EH (cell line): ENCODE results near the gene CD5L.

ENCODE experiments used
- DNase-seq: peaks from one replicate; pipeline ENCODE4 v3.0.0-alpha.2; 2015; ENCODE audit warnings: low read depth

CD5L gene

GRCh38 chr1:157813269-157813668, 28.3 kb downstream of the CD5L start:
- DNase-seq: no peak

- DNase-seq: no peak
Observed at GRCh38 chr1:157806431-157807149, 35.0 kb downstream of the CD5L start.

GRCh38 chr1:157803851-157804250, 37.8 kb downstream of the CD5L start:
- no peak for DNase-seq

- no peak for DNase-seq
Observed at GRCh38 chr1:157799996-157800395, 41.6 kb downstream of the CD5L start.

GRCh38 chr1:157798211-157798610, 43.4 kb downstream of the CD5L start:
- DNase-seq: no peak

GRCh38 chr1:157785248-157785647, 56.4 kb downstream of the CD5L start:
- DNase-seq: no peak

- DNase-seq: no peak
Observed at GRCh38 chr1:157784801-157785200, 56.8 kb downstream of the CD5L start.

GRCh38 chr1:157782931-157783330, 58.7 kb downstream of the CD5L start:
- no peak for DNase-seq

- no peak for DNase-seq
Observed at GRCh38 chr1:157781048-157781447, 60.6 kb downstream of the CD5L start.
